ENCODE measurements around the gene FCSK. TPM values are rescaled to one million over a fixed set of nuclear protein-coding genes. Genes with fewer than 3 reads are reported as not detected.

The FCSK gene
- total and polyA plus RNA-seq, 2 of the 13 experiments (the other 11 are each of a cell fraction or from before 2014, with no cell fraction given): 9.1 to 19.2 TPM

DNA sequence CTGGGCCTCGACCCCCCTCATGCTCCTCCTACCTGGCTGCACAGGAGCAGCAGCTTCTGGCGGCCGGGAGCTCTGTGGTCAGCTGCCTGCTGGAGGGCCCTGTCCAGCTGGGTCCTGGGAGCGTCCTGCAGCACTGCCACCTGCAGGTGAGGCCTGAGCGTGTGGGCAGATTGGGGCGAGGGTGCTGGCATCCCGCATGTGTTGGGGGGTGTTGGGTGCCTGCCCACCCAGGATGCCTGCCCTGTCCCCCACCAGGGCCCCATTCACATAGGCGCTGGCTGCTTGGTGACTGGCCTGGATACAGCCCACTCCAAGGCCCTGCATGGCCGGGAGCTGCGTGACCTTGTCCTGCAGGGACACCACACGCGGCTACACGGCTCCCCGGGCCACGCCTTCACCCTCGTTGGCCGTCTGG is 16.5 kb downstream of the FCSK start (continued):
- TF ChIP-seq ZNF24 (IDR thresholded peaks at IDR 0.05) (no peak), RXRB (CRISPR knock-in tag; IDR thresholded peaks at IDR 0.05; ENCODE audit: borderline replicate concordance) (0 out of 2 replicates have a peak, but pooled peaks have one; percentile 25), ZNF790 (CRISPR knock-in tag; IDR thresholded peaks at IDR 0.05; ENCODE audit: borderline replicate concordance) (no peak), CREB1 (IDR thresholded peaks at IDR 0.05) (no peak), CREB1 (CRISPR knock-in tag; IDR thresholded peaks at IDR 0.05) (no peak), ZFP41 (CRISPR knock-in tag; IDR thresholded peaks at IDR 0.05; ENCODE audit: borderline replicate concordance) (no peak), JARID2 (CRISPR knock-in tag; IDR thresholded peaks at IDR 0.05; ENCODE audit: insufficient replicate concordance) (no peak), NR2C2 (CRISPR knock-in tag; IDR thresholded peaks at IDR 0.05; ENCODE audit: borderline replicate concordance) (no peak), ZNF253 (CRISPR knock-in tag; IDR thresholded peaks at IDR 0.05; ENCODE audit: borderline replicate concordance) (peak; percentile 63; the same call in 1 of the 2 replicates), ZNF572 (CRISPR knock-in tag; IDR thresholded peaks at IDR 0.05) (no peak), ZNF776 (CRISPR knock-in tag; IDR thresholded peaks at IDR 0.05) (no peak), ZNF276 (CRISPR knock-in tag; IDR thresholded peaks at IDR 0.05; ENCODE audit: low read depth) (no peak), TERF1 (CRISPR knock-in tag; IDR thresholded peaks at IDR 0.05) (no peak), HNF1A (IDR thresholded peaks at IDR 0.05; ENCODE audit: low read depth) (no peak), HNF1A (CRISPR knock-in tag; IDR thresholded peaks at IDR 0.05; ENCODE audit: borderline replicate concordance) (no peak), ZNF672 (CRISPR knock-in tag; IDR thresholded peaks at IDR 0.05) (no peak), PCBP1 (IDR thresholded peaks at IDR 0.05; ENCODE audit: borderline replicate concordance, low read depth, low read length) (no peak), ZNF101 (CRISPR knock-in tag; IDR thresholded peaks at IDR 0.05; ENCODE audit: borderline replicate concordance, low read depth) (no peak)
- TF ChIP-seq, protein P1, sequence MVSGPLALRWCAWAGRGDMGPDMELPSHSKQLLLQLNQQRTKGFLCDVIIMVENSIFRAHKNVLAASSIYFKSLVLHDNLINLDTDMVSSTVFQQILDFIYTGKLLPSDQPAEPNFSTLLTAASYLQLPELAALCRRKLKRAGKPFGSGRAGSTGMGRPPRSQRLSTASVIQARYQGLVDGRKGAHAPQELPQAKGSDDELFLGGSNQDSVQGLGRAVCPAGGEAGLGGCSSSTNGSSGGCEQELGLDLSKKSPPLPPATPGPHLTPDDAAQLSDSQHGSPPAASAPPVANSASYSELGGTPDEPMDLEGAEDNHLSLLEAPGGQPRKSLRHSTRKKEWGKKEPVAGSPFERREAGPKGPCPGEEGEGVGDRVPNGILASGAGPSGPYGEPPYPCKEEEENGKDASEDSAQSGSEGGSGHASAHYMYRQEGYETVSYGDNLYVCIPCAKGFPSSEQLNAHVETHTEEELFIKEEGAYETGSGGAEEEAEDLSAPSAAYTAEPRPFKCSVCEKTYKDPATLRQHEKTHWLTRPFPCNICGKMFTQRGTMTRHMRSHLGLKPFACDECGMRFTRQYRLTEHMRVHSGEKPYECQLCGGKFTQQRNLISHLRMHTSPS (CRISPR knock-in tag; IDR thresholded peaks at IDR 0.05; ENCODE audit: low read depth): peak; percentile 69
- TF ChIP-seq, protein P2, sequence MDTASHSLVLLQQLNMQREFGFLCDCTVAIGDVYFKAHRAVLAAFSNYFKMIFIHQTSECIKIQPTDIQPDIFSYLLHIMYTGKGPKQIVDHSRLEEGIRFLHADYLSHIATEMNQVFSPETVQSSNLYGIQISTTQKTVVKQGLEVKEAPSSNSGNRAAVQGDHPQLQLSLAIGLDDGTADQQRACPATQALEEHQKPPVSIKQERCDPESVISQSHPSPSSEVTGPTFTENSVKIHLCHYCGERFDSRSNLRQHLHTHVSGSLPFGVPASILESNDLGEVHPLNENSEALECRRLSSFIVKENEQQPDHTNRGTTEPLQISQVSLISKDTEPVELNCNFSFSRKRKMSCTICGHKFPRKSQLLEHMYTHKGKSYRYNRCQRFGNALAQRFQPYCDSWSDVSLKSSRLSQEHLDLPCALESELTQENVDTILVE (CRISPR knock-in tag; IDR thresholded peaks at IDR 0.05): no peak

All from HepG2 (cell line).